Nephron (organoid): ENCODE results near the gene DYNLT1.
"Not testable (repeated sequence)": the region's sequence is repeated elsewhere in the genome, so short reads cannot be mapped to it uniquely, and the experiment has no call there.

Experiments used
- H3K27ac Mint-ChIP-seq, 3 experiments: 2 replicates each; pipeline ENCODE4 v1.8.0; 2020; ENCODE audit warnings: mixed read lengths in 3 of 3, mild to moderate bottlenecking in 2 of 3, moderate library complexity in 1 of 3
- H3K27me3 Mint-ChIP-seq: 2 replicates; pipeline ENCODE4 v1.8.0; 2021; ENCODE audit warnings: low read depth, mild to moderate bottlenecking, moderate library complexity, mixed read lengths
- H3K36me3 Mint-ChIP-seq: 2 replicates; pipeline ENCODE4 v1.8.0; 2020; ENCODE audit warnings: low read depth, mixed read lengths
- H3K4me1 Mint-ChIP-seq: 2 replicates; pipeline ENCODE4 v1.8.0; 2020; ENCODE audit warnings: mixed read lengths
- H3K4me3 Mint-ChIP-seq, 3 experiments: 2 replicates each; pipeline ENCODE4 v1.8.0; 2020; ENCODE audit warnings: mild to moderate bottlenecking in 3 of 3, mixed read lengths in 3 of 3, moderate library complexity in 2 of 3
- H3K9me3 Mint-ChIP-seq: 2 replicates; pipeline ENCODE4 v1.8.0; 2020; ENCODE audit warnings: mixed read lengths
- CTCF ChIP-seq, 3 experiments: fragments of 200-600 bp; sonication (generic); IDR thresholded peaks; one replicate each; pipeline ENCODE4 v1.5.0; 2021; ENCODE audit warnings: antibody characterized with exemption in 3 of 3; ENCODE audit not compliant: unreplicated experiment in 3 of 3

DYNLT1 gene

GRCh38 chr6:158633127-158633526 is 11.4 kb downstream of the DYNLT1 start:
- no peak for TF ChIP-seq CTCF (IDR thresholded peaks at IDR 0.05; ENCODE audit: unreplicated experiment in 3 of 3)
- Mint-ChIP-seq H3K9me3 (no peaks in the 10 kb centered on the region), H3K27ac (no peak overlapping the region), H3K4me1 (peaks cover 26% of the 10 kb centered on the region), H3K27me3 (no peaks in the 10 kb centered on the region), H3K36me3 (peaks cover 65% of the 10 kb centered on the region), H3K4me3 (no peak overlapping the region)

- not testable (repeated sequence) for H3K4me3 Mint-ChIP-seq, H3K27me3 Mint-ChIP-seq
- peaks cover 31% of the 10 kb centered on the region for H3K4me1 Mint-ChIP-seq
These were observed 11.9 kb downstream of the DYNLT1 start for GRCh38 chr6:158632538-158633119.

GRCh38 chr6:158631678-158632537 is 12.6 kb downstream of the DYNLT1 start:
- peak overlapping the region; percentile 49 to 72 (median 62) for H3K27ac Mint-ChIP-seq
- H3K27me3 Mint-ChIP-seq = no peaks in the 10 kb centered on the region
- H3K4me1 Mint-ChIP-seq = peaks cover 36% of the 10 kb centered on the region
- peaks cover 69% of the 10 kb centered on the region for H3K36me3 Mint-ChIP-seq
- no peaks in the 10 kb centered on the region for H3K9me3 Mint-ChIP-seq
- no peak overlapping the region for H3K4me3 Mint-ChIP-seq
- no peak for TF ChIP-seq CTCF (IDR thresholded peaks at IDR 0.05; ENCODE audit: unreplicated experiment in 3 of 3)

More at GRCh38 chr6:158632538-158633119, 11.9 kb downstream of the DYNLT1 start:
- Mint-ChIP-seq H3K36me3 (peaks cover 69% of the 10 kb centered on the region), H3K27ac (peak overlapping the region; percentile 5 to 53 (median 49))
- not testable (repeated sequence) for H3K9me3 Mint-ChIP-seq

GRCh38 chr6:158630938-158631616 is 13.5 kb downstream of the DYNLT1 start:
- H3K36me3 Mint-ChIP-seq = peaks cover 68% of the 10 kb centered on the region
- no peaks in the 10 kb centered on the region for H3K27me3 Mint-ChIP-seq
- H3K27ac Mint-ChIP-seq = peak overlapping the region; percentile 49 to 72 (median 62)
- H3K4me3 Mint-ChIP-seq = no peak overlapping the region
- H3K9me3 Mint-ChIP-seq = no peaks in the 10 kb centered on the region
- no peak for TF ChIP-seq CTCF (IDR thresholded peaks at IDR 0.05; ENCODE audit: unreplicated experiment in 3 of 3)
- H3K4me1 Mint-ChIP-seq = peaks cover 36% of the 10 kb centered on the region

- H3K36me3 Mint-ChIP-seq = peaks cover 64% of the 10 kb centered on the region
- peak in 1 of 3 experiments; percentile 21 for TF ChIP-seq CTCF (IDR thresholded peaks at IDR 0.05; ENCODE audit: unreplicated experiment in 3 of 3)
These were observed 14.9 kb downstream of the DYNLT1 start for GRCh38 chr6:158629367-158630221.

More at GRCh38 chr6:158629367-158630221, 14.9 kb downstream of the DYNLT1 start:
- Mint-ChIP-seq H3K9me3 (no peaks in the 10 kb centered on the region), H3K4me1 (peaks cover 36% of the 10 kb centered on the region), H3K27me3 (no peaks in the 10 kb centered on the region), H3K27ac (peak overlapping the region in 1 of 3 experiments; percentile 45), H3K4me3 (no peak overlapping the region)
